ENCODE data around the gene PTPN23.

The PTPN23 gene

GRCh38 chr3:47342812-47343211 lies 38.0 kb upstream of the PTPN23 start:
- no peak for TF ChIP-seq CTCF (IDR thresholded peaks at IDR 0.05; ENCODE audit: low read depth, low read length)
- H3K36me3 ChIP-seq = no peaks in the 10 kb centered on the region; the same call in 1 of the 2 replicates
- no peak overlapping the region for H3K4me3 ChIP-seq (ENCODE audit: low read depth, low read length)
- no peaks in the 10 kb centered on the region for H3K4me1 ChIP-seq
- no peaks in the 10 kb centered on the region for H3K9me3 ChIP-seq
- no peaks in the 10 kb centered on the region for H3K27me3 ChIP-seq
- no peak for DNase-seq

- H3K36me3 ChIP-seq = no peaks in the 10 kb centered on the region; the same call in 1 of the 2 replicates
- DNase-seq = no peak
- no peaks in the 10 kb centered on the region for H3K4me1 ChIP-seq
- no peaks in the 10 kb centered on the region for H3K27me3 ChIP-seq
- TF ChIP-seq CTCF (IDR thresholded peaks at IDR 0.05; ENCODE audit: low read depth, low read length) = no peak
- no peak overlapping the region for H3K4me3 ChIP-seq (ENCODE audit: low read depth, low read length)
- no peaks in the 10 kb centered on the region for H3K9me3 ChIP-seq
These were observed 37.3 kb upstream of the PTPN23 start for GRCh38 chr3:47343471-47343971.

GRCh38 chr3:47344971-47345370 lies 35.9 kb upstream of the PTPN23 start:
- H3K4me1 ChIP-seq = no peaks in the 10 kb centered on the region
- no peaks in the 10 kb centered on the region; the same call in 1 of the 2 replicates for H3K36me3 ChIP-seq
- DNase-seq = no peak
- no peak for TF ChIP-seq CTCF (IDR thresholded peaks at IDR 0.05; ENCODE audit: low read depth, low read length)
- H3K4me3 ChIP-seq (ENCODE audit: low read depth, low read length) = no peak overlapping the region
- H3K27me3 ChIP-seq = no peaks in the 10 kb centered on the region
- H3K9me3 ChIP-seq = no peaks in the 10 kb centered on the region

- Histone ChIP-seq H3K36me3 (no peaks in the 10 kb centered on the region; the same call in 1 of the 2 replicates), H3K4me1 (no peaks in the 10 kb centered on the region), H3K27me3 (no peaks in the 10 kb centered on the region), H3K9me3 (no peaks in the 10 kb centered on the region), H3K4me3 (ENCODE audit: low read depth, low read length) (no peak overlapping the region)
- no peak for TF ChIP-seq CTCF (IDR thresholded peaks at IDR 0.05; ENCODE audit: low read depth, low read length)
- DNase-seq = no peak
These were observed 33.5 kb upstream of the PTPN23 start for GRCh38 chr3:47347217-47347801.

- Histone ChIP-seq H3K9me3 (no peaks in the 10 kb centered on the region), H3K4me1 (no peaks in the 10 kb centered on the region), H3K36me3 (no peaks in the 10 kb centered on the region; the same call in 1 of the 2 replicates), H3K4me3 (ENCODE audit: low read depth, low read length) (no peak overlapping the region), H3K27me3 (no peaks in the 10 kb centered on the region)
- DNase-seq = no peak
- TF ChIP-seq CTCF (IDR thresholded peaks at IDR 0.05; ENCODE audit: low read depth, low read length) = no peak
These were observed 32.2 kb upstream of the PTPN23 start for GRCh38 chr3:47348411-47349154.

- Histone ChIP-seq H3K4me3 (ENCODE audit: low read depth, low read length) (no peak overlapping the region), H3K4me1 (no peaks in the 10 kb centered on the region), H3K36me3 (no peaks in the 10 kb centered on the region), H3K27me3 (no peaks in the 10 kb centered on the region), H3K9me3 (no peaks in the 10 kb centered on the region)
- DNase-seq = no peak
- TF ChIP-seq CTCF (IDR thresholded peaks at IDR 0.05; ENCODE audit: low read depth, low read length) = no peak
These were observed 25.8 kb upstream of the PTPN23 start for GRCh38 chr3:47355010-47355409.

Data from BE2C (cell line).